ENCODE measurements around the gene GAD1.

The GAD1 gene

GRCh38 chr2:170816504-170817092 lies at the start of gene GAD1:
Gene GAD1 (plus strand): TSS chr2:170816887. CDS start chr2:170818592, 1,705 bp downstream.
- TF ChIP-seq CTCF (conservative IDR thresholded peaks at IDR 0.05) (no peak), ZFX (IDR thresholded peaks at IDR 0.05) (no peak)
- H3K27ac ChIP-seq = peak within 1 kb of the TSS; percentile 19

- peak within 1 kb of the TSS; percentile 89 for H3K27ac ChIP-seq
- TF ChIP-seq ZFX (IDR thresholded peaks at IDR 0.05) (no peak), CTCF (conservative IDR thresholded peaks at IDR 0.05) (peak; percentile 18; the same call in 1 of the 2 replicates)
Measured at GRCh38 chr2:170770008-170770605, 46.6 kb upstream of the GAD1 start, which contains the start of gene ERICH2. Gene ERICH2 (plus strand): TSS chr2:170770378. CDS start chr2:170770682, 304 bp downstream.

GRCh38 chr2:170770606-170771420 lies 45.9 kb upstream of the GAD1 start:
- TF ChIP-seq ZFX (IDR thresholded peaks at IDR 0.05) = no peak
- no peak; the same call in 1 of the 2 replicates for TF ChIP-seq CTCF (conservative IDR thresholded peaks at IDR 0.05)
- peak overlapping the region; percentile 89 for H3K27ac ChIP-seq

- TF ChIP-seq ZFX (IDR thresholded peaks at IDR 0.05) = no peak
- TF ChIP-seq CTCF (conservative IDR thresholded peaks at IDR 0.05) = no peak
- peak overlapping the region; percentile 89 for H3K27ac ChIP-seq
Measured at GRCh38 chr2:170771421-170771937, 45.2 kb upstream of the GAD1 start.

- TF ChIP-seq ZFX (IDR thresholded peaks at IDR 0.05) (no peak), CTCF (conservative IDR thresholded peaks at IDR 0.05) (no peak)
- H3K27ac ChIP-seq = no peak overlapping the region
Measured at GRCh38 chr2:170772295-170772694, 44.4 kb upstream of the GAD1 start.

GRCh38 chr2:170774074-170774473 lies 42.6 kb upstream of the GAD1 start:
- no peak overlapping the region for H3K27ac ChIP-seq
- TF ChIP-seq CTCF (conservative IDR thresholded peaks at IDR 0.05) = no peak
- TF ChIP-seq ZFX (IDR thresholded peaks at IDR 0.05) = no peak

Data from C4-2B (cell line).